ENCODE results near the gene POLN. TPM values are rescaled to one million over a fixed set of nuclear protein-coding genes. Genes with fewer than 3 reads are reported as not detected.

The POLN gene
- total and polyA plus RNA-seq, 12 donors: 0.69 to 10.6 (median 3.0) TPM

DNA sequence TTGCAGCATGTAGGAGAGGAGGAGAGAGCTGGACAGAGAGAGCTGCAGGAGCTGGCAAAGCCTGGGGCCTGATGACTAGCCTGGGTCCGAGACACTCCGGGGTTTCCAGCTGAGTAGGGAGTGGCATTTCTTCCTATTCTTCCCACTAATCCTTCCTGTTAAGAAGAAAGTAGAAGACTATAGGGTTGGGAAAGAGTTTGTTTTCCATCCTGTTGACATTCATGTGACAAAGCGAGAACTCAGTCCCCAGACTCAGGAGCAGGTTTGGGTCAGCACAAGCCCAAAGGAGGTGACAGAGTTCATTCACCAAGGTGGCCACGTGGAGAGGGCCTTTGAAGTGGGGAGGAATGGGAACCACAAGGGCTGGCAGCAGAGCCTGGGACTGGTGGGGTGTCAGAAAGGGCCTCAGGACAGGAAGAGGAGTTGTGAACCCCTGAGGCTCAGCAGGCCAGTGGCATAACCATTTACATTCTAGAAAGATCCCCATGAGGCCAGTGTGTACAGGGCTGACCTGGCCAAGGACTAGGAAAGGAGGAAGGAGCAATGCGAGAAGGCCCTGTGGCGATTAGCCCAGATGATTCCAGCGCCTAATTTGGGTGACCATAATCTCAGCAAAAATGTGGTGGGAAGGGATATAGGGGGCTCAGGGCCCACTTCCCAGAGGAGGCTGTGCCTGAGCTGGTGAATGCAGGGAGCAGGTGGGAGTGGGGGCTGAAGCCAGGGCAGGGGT lies 3.3 kb upstream of the POLN start:
- H3K27ac ChIP-seq: peak overlapping the region in 3 of 5 donors; percentile 8 to 44 (median 38)
- H3K27me3 ChIP-seq: no peaks in the 10 kb centered on the region
- no peak for TF ChIP-seq POLR2A (IDR thresholded peaks at IDR 0.05)
- TF ChIP-seq, protein P1, sequence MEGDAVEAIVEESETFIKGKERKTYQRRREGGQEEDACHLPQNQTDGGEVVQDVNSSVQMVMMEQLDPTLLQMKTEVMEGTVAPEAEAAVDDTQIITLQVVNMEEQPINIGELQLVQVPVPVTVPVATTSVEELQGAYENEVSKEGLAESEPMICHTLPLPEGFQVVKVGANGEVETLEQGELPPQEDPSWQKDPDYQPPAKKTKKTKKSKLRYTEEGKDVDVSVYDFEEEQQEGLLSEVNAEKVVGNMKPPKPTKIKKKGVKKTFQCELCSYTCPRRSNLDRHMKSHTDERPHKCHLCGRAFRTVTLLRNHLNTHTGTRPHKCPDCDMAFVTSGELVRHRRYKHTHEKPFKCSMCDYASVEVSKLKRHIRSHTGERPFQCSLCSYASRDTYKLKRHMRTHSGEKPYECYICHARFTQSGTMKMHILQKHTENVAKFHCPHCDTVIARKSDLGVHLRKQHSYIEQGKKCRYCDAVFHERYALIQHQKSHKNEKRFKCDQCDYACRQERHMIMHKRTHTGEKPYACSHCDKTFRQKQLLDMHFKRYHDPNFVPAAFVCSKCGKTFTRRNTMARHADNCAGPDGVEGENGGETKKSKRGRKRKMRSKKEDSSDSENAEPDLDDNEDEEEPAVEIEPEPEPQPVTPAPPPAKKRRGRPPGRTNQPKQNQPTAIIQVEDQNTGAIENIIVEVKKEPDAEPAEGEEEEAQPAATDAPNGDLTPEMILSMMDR (IDR thresholded peaks at IDR 0.05): no peak
- peaks cover 8 to 41% of the 10 kb centered on the region in 2 donors for H3K4me1 ChIP-seq (replicated peaks in 1 of 2)
- DNase-seq: peak in 2 of 7 donors; percentile 2 to 8
- H3K9me3 ChIP-seq (replicated peaks in 1 of 3): no peaks in the 10 kb centered on the region
- WGBS, 4 donors: 64 to 74% (median 65%) methylated on average over 7 of the region's 7 CpGs
- H3K36me3 ChIP-seq (replicated peaks in 1 of 2): peaks cover 0 to 29% of the 10 kb centered on the region in 2 donors
- intact Hi-C loops (cut with DNase I): no loop called here
- no peak overlapping the region for H3K4me3 ChIP-seq

DNA sequence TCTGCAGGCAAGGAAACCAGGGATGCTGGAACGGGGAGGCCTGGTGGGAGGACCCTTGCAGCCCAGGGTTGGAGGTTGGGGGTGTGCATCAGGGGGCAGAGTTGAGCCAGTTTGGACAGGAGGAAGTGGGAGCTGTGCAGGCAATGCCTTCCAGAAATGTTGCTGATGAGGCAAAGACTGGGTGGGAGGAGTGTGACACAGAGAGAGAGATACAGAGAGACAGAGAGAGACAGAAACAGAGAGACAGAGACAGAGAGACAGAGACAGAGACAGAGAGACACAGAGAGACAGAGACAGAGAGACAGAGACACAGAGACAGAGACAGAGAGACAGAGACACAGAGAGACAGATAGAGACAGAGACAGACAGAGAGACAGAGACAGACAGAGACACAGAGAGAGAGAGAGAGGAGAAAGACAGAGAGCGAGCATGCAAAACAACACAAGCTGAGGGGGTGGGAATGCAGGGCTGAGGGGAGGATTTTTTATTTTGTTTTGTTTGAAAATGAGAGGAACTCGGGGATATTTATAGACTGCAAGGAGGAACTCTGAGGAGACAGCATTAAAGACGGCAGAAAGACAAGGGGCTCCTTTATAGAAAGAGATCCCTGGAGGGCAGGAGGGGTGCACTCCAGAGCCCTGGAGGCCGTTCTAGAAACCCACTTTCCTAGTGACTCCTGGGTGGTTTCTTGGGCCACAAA lies 1.9 kb upstream of the POLN start:
- 46 to 58% (median 55%) methylated on average over 5 of the region's 5 CpGs for WGBS, 4 donors
- TF ChIP-seq, protein P1 (IDR thresholded peaks at IDR 0.05): peak in 1 of 6 experiments; percentile 9
- TF ChIP-seq POLR2A (IDR thresholded peaks at IDR 0.05): no peak
- peak overlapping the region in 3 of 5 donors; percentile 29 to 47 (median 38) for H3K27ac ChIP-seq
- H3K4me3 ChIP-seq: no peak overlapping the region
- H3K27me3 ChIP-seq: no peaks in the 10 kb centered on the region
- H3K9me3 ChIP-seq (replicated peaks in 1 of 3): no peaks in the 10 kb centered on the region
- intact Hi-C loops (cut with DNase I): no loop called here
- peaks cover 0 to 15% of the 10 kb centered on the region in 2 donors for H3K36me3 ChIP-seq (replicated peaks in 1 of 2)
- H3K4me1 ChIP-seq (replicated peaks in 1 of 2): peaks cover 8 to 51% of the 10 kb centered on the region in 2 donors
- peak; percentile 43 to 73 (median 52) for DNase-seq

DNA sequence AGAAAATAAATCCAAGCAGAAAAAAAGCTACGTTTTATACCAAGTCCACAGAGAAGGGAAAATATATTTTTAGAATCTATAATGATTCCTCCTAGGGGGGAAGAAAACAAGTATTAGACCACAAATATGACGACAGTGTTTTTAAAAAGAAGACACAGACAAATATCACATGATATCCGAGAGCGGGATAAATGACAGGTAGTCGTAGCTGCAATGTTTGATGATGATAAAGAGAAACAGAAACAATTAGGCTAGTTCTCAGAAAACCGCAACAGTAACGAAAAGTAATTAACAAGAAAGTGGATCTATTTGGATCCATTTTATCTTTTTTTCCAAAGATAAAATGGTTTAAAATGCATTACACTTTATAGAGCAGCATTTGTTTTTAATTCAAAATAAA lies 918 bp downstream of the POLN start:
- H3K27ac ChIP-seq: peak overlapping the region in 3 of 5 donors; percentile 81 to 85 (median 83)
- H3K4me3 ChIP-seq: peak overlapping the region in 3 of 4 donors; percentile 64 to 89 (median 74)
- H3K27me3 ChIP-seq: no peaks in the 10 kb centered on the region
- intact Hi-C loops (cut with DNase I): no loop called here
- H3K4me1 ChIP-seq (replicated peaks in 1 of 2): peaks cover 8 to 61% of the 10 kb centered on the region in 2 donors
- 5 to 8% (median 6%) methylated on average over 7 of the region's 7 CpGs for WGBS, 4 donors
- TF ChIP-seq, protein P1 (IDR thresholded peaks at IDR 0.05): peak in 1 of 6 experiments; percentile 7
- TF ChIP-seq POLR2A (IDR thresholded peaks at IDR 0.05): no peak
- peaks cover 0 to 16% of the 10 kb centered on the region in 2 donors for H3K36me3 ChIP-seq (replicated peaks in 1 of 2)
- no peak for DNase-seq
- no peaks in the 10 kb centered on the region for H3K9me3 ChIP-seq (replicated peaks in 1 of 3)

DNA sequence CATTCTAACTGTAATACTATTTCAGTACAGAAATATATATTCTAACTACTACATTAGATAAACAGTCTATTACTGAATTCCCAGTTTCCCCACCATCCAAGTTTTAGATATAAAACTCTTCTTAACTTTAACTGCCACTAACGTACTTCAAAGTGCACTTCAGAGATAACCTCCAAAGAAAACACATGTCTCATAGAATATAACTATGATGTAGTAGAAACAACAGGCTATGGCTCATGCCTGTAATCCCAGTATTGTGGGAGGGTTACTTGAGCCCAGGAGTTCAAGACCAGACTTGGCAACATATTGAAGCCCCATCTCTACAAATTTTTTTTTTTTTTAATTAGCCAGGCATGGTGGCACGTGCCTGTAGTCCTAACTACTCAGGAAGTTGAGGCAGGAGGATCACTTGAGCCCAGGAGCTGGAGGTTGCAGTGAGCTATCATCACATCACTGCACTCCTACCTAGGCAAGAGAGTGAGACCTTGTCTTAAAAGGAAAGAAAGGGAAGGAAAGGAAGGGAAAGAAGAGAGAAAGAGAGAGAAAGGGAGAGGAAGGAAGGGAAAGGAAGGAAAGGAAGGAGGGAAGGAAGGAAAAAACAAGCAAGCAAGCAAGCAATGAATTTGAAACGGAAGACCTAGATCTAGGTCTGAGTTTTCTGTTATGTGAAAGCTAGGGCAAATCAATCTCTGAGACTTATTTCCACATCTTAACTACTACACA lies 4.8 kb downstream of the POLN start:
- Histone ChIP-seq H3K27ac (no peak overlapping the region), H3K27me3 (no peaks in the 10 kb centered on the region), H3K9me3 (replicated peaks in 1 of 3) (no peaks in the 10 kb centered on the region), H3K36me3 (replicated peaks in 1 of 2) (peaks cover 0 to 28% of the 10 kb centered on the region in 2 donors), H3K4me1 (replicated peaks in 1 of 2) (peaks cover 8 to 41% of the 10 kb centered on the region in 2 donors), H3K4me3 (no peak overlapping the region)
- DNase-seq: no peak
- intact Hi-C loops (cut with DNase I): no loop called here
- TF ChIP-seq POLR2A (IDR thresholded peaks at IDR 0.05): no peak
- TF ChIP-seq, protein P1 (IDR thresholded peaks at IDR 0.05): no peak
- 61 to 68% (median 65%) methylated on average over 3 of the region's 3 CpGs for WGBS, 4 donors
